Fibroblast of gingiva (primary cell): ENCODE data around the gene TEAD4.

Experiments used
- DNase-seq: peaks from one replicate; pipeline ENCODE4 v3.0.0-alpha.2; 2011; ENCODE audit warnings: low read depth

TEAD4 gene

DNA sequence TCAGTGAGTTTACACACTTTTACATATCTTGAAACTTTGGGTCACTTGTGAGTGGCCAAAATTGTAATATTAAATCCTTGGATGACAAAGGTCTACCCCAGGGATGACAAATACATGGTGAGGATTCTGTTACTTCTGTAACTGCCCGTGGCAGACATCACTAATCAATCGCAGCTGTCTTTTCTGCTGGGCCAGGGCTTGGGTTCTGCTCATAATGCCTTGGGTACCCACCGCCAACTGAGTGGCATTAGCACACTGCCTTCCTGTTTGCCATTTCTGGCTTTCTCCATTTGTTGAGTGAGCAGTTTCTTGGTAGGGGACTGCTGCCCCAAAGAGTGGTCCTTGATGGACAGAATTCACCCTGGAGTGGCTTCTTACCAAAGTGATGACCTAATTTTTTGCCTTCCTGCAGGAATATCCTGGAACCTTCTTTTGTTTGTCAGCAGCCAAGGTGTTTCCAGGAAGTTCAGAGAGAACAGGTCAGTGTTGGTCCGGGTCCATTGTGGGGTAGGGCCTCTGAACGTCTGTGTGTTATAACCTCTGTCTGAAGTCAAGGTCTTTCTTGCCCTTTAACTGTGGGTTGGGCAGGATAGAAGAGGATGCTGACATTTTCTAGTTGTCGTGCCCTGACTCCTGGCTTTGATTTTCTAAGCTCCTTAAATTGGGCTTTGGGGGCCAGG, 124.2 kb downstream of the TEAD4 start:
- DNase-seq = no peak

DNA sequence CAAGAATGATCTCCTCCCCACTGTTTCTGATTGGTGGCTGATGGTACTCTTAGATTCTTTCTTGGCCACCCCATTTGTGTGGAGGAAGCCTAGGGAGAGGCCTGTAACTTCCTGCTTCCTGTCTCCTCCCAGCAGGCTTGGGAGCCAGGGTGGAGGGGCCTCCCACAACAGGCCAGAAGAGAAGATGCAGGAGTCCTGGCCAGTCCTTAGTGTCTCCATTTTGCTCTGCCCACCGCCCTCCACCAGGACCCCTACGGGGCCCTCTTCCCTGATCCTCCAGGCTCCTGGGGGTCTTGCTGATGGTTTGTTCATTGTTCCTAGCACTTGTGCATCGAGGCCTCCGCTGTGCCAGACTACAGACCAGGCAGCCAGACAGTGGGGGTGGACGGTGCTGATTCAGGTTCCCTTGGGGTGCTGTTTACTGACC, 124.7 kb downstream of the TEAD4 start:
- DNase-seq = no peak

DNA sequence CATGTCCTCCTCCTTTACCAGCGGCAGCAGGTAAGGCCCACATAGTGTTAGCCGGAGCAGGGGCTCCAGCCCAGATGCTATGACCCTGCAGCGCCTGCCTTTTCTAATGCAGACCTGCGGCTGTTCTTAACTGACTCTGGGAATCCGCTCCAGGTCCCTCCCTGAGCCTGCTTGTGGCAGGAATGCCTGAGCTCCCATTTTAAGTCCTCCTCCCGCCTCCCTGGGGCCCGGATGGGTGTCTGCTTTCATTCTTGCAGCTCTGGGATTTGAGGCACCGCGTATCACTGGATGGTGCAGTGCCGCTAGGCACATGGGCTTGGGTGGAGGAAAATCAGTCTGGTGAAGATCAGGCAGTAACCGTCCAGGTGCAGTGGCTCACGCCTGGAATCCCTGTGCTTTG, 125.5 kb downstream of the TEAD4 start:
- no peak for DNase-seq

DNA sequence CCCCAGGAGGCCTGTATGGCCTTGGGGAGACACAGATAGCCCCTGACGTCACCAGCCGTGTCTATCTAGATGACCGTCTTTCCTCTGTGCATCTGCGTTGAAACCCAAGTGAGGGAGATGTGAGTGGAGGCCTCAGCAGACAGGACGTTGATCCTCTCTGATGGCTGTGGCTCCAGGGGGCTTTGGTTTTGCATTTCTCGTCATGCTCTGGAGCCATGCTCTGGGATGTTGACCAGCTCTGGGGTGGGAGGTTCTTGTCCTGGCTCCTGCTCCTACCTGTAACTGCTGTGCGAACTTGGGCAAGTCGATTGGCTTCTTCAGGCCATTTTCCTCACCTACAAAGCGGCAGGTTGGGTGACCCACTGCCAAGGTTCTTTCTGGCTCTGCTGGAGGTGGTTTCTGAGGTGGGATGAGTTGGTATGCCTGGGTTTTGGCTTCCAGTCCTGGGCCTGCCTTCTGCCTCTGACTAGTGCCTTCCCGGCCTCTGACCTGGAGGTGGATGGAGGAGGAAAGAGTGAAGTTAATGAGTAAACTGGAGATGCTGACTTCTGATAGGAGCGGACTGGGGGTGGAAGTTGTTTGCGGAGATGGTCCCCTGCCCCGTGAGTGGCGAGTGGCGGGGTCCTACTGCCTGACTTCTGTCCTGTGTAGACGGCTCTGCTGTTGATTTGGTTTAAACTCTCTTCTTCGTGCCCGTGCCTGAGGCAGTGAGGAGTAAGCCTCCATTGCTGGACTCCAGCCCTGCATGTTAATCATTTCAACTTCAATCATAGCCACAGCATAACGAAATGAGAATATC, 126.3 kb downstream of the TEAD4 start:
- DNase-seq = no peak

DNA sequence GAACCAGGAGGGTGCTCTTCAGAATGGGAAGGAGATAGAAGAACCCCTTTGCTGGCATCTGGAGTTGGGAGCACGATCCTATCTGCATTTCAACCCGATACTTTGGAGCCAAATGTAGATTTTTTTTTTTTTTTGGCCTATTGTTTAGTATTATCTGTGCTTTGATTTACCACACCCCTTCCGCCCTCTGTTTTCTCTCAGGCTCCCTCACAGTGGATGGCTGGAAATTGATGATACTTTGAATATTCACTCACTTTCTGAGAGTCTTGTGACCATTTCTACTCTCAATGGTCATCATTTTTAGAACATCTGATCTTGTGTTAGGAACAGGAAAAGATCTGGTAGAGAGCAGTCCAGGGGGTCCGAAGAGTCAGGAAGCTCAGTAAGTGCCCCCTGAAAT, 127.0 kb downstream of the TEAD4 start:
- DNase-seq = no peak

DNA sequence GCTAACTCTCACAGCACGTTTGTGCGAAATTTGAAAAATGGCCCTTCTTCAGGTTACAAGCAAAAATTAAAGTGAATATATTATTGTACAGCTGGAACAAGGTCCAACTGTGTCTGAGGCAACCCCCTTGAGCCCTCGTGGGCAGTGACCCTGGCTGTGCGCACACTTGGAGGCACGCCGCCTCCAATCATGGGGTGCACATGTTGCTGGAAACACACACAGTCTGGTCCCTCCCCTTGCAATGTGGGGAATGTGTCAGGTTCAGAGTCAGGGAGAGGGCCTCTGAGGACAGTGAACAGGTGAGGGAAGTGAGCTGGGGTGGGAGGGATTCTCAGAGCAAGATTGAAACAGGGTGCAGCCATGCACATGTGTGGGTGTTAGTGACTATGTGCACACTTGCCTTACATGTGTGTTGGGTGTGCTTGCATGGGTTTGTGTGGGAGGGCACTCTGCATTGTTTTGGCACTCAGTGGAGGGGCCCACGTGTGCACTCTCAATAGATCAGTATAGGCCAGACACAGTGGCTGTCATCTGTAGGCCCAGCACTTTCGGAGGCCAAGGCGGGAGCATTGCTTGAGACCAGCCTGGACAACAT, 127.6 kb downstream of the TEAD4 start:
- no peak for DNase-seq

DNA sequence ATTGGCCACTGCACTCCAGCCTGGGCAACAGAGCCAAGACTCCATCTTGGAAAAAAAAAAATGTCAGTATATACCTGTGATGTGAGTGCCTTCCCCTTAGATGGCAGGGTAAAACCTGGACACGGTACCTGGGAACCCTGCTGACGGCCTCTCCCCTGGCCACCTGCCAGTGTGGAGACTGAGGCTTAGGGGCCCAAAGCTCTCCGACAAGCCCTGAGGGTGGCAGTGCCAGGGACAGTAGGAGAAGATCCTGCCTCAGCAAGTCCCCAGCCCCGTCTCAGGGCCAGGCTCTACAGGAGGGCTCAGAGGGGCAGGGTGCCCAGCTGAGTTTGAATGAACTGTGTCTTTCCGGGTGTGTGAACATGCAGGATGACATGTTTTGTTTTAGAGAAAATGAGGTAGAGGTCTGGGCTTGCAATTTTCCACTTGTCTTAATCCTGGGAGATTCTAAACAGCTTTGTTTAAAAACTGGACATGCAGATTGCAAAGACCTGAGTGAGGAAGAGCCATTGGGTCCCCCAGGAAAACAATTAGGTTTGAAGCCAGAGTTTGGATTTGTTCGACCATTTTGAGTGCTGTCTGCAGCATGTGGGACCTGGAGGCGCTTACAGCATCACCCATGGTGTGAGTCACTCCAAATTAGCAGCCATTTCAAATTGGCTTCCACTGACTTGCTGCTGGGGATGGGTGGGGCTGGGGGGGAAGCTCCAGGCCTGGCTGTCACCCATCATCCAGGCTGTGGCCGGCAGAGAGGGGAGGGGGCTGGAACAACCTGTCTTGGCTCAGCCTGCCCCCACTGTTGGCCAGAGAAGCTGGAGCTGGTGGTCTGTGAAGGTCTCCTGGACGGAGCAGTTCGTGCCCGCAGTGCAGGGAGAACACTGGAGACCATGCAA, 128.8 kb downstream of the TEAD4 start:
- no peak for DNase-seq

DNA sequence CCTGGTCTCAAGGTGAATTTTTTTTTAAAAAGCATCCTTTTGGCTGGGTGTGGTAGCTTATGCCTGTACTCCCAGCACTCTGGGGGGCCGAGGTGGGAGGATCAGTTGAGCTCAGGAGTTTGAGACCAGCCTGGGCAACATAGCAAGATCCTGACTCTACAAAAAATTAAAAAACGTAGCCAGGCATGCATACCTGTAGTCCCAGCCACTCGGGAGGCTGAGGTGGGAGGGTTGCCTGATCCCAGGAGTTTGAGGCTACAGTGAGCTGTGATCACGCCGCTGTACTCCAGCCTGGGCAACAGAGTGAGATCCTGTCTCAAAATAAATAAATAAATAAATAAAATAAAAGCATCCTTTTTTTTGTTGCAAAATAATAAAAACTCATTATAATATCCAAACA, 130.4 kb downstream of the TEAD4 start:
- DNase-seq = no peak
